ENCODE measurements around the gene BRINP1. TPM values are rescaled to one million over a fixed set of nuclear protein-coding genes. Genes with fewer than 3 reads are reported as not detected.

BRINP1 gene
- total RNA-seq, 1 experiment from 2014 or later = not detected

GRCh38 chr9:119322184-119322583 is 47.1 kb downstream of the BRINP1 start:
- ChIA-PET POLR2A (no interaction called here), CTCF (no interaction called here)
- no peaks in the 10 kb centered on the region for H3K36me3 ChIP-seq (ENCODE audit: control insufficient read depth, insufficient read depth, low read length)
- no peaks in the 10 kb centered on the region for H3K27me3 ChIP-seq (ENCODE audit: control insufficient read depth, insufficient read depth, low read length)
- TF ChIP-seq REST (IDR thresholded peaks at IDR 0.05; ENCODE audit: insufficient read depth in 1 of 2, low read depth in 2 of 2, low read length in 1 of 2) (no peak), POLR2AphosphoS5 (IDR thresholded peaks at IDR 0.05; ENCODE audit: low read depth, low read length) (no peak), TCF7L2 (IDR thresholded peaks at IDR 0.05; ENCODE audit: low read depth, low read length) (no peak), SIN3A (IDR thresholded peaks at IDR 0.05; ENCODE audit: borderline replicate concordance, insufficient read depth, low read depth, low read length) (no peak), CTCF (IDR thresholded peaks at IDR 0.05) (no peak)
- in situ Hi-C loops (cut with HindIII; ENCODE audit: low pct_unique_long_range_greater_than_20kb, low sequenced_read_pairs) (no loop called here), intact Hi-C loops (cut with micrococcal nuclease; ENCODE audit: unreplicated experiment) (no loop called here)
- DNase-seq (ENCODE audit: low read depth, low spot score) (no peak), ATAC-seq (no peak)
- BruUV-seq (replicated peaks) = no TSS peak
- no peaks in the 10 kb centered on the region for H3K4me1 ChIP-seq (ENCODE audit: control insufficient read depth, insufficient read depth, low read length)
- H3K27ac ChIP-seq (ENCODE audit: low read length) = no peak overlapping the region
- H3K9me3 ChIP-seq (ENCODE audit: control insufficient read depth, insufficient read depth, low read depth, low read length) = no peaks in the 10 kb centered on the region
- no peak overlapping the region for H3K4me3 ChIP-seq (ENCODE audit: low read depth in 2 of 2, low read length in 2 of 2)

- H3K27ac ChIP-seq (ENCODE audit: low read length) = no peak overlapping the region
- BruUV-seq (replicated peaks) = no TSS peak
- intact Hi-C loops (cut with micrococcal nuclease; ENCODE audit: unreplicated experiment) (no loop called here), in situ Hi-C loops (cut with HindIII; ENCODE audit: low pct_unique_long_range_greater_than_20kb, low sequenced_read_pairs) (no loop called here)
- H3K27me3 ChIP-seq (ENCODE audit: control insufficient read depth, insufficient read depth, low read length) = no peaks in the 10 kb centered on the region
- H3K4me3 ChIP-seq (ENCODE audit: low read depth in 2 of 2, low read length in 2 of 2) = no peak overlapping the region
- H3K4me1 ChIP-seq (ENCODE audit: control insufficient read depth, insufficient read depth, low read length) = no peaks in the 10 kb centered on the region
- H3K36me3 ChIP-seq (ENCODE audit: control insufficient read depth, insufficient read depth, low read length) = no peaks in the 10 kb centered on the region
- no peak for TF ChIP-seq SIN3A (IDR thresholded peaks at IDR 0.05; ENCODE audit: borderline replicate concordance, insufficient read depth, low read depth, low read length)
- no peak for TF ChIP-seq POLR2AphosphoS5 (IDR thresholded peaks at IDR 0.05; ENCODE audit: low read depth, low read length)
- no peak for TF ChIP-seq REST (IDR thresholded peaks at IDR 0.05; ENCODE audit: insufficient read depth in 1 of 2, low read depth in 2 of 2, low read length in 1 of 2)
- TF ChIP-seq TCF7L2 (IDR thresholded peaks at IDR 0.05; ENCODE audit: low read depth, low read length) = no peak
- TF ChIP-seq CTCF (IDR thresholded peaks at IDR 0.05) = no peak
- no peak for DNase-seq (ENCODE audit: low read depth, low spot score)
- ChIA-PET CTCF (no interaction called here), POLR2A (no interaction called here)
- no peak for ATAC-seq
- no peaks in the 10 kb centered on the region for H3K9me3 ChIP-seq (ENCODE audit: control insufficient read depth, insufficient read depth, low read depth, low read length)
Observed at GRCh38 chr9:119318371-119318770, 50.9 kb downstream of the BRINP1 start.

Data from Panc1 (cell line).